ENCODE data around the gene ELAVL1. TPM values are rescaled to one million over a fixed set of nuclear protein-coding genes. Genes with fewer than 3 reads are reported as not detected.

Gene ELAVL1
- total RNA-seq, 1 donor from 2014 or later: 83.5 TPM

DNA sequence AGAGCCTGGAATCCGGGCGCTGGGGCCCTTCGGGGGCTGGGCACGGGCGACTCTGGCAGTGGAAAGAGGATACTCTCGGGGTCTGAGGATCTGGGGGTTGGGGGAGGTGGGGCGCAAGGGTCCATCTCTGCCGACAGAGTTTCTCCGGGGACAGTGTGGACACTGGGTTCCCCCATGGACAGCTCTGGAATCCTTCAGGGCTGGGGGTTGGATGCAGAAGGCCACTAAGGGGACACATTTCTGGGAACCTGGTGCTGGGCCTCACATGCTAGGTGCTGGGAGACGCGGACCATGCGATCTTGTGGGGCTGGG, 88.5 kb downstream of the ELAVL1 start:
- no peak overlapping the region for H3K27ac Mint-ChIP-seq
- no peaks in the 10 kb centered on the region for H3K9me3 Mint-ChIP-seq
- TF ChIP-seq, protein P1, sequence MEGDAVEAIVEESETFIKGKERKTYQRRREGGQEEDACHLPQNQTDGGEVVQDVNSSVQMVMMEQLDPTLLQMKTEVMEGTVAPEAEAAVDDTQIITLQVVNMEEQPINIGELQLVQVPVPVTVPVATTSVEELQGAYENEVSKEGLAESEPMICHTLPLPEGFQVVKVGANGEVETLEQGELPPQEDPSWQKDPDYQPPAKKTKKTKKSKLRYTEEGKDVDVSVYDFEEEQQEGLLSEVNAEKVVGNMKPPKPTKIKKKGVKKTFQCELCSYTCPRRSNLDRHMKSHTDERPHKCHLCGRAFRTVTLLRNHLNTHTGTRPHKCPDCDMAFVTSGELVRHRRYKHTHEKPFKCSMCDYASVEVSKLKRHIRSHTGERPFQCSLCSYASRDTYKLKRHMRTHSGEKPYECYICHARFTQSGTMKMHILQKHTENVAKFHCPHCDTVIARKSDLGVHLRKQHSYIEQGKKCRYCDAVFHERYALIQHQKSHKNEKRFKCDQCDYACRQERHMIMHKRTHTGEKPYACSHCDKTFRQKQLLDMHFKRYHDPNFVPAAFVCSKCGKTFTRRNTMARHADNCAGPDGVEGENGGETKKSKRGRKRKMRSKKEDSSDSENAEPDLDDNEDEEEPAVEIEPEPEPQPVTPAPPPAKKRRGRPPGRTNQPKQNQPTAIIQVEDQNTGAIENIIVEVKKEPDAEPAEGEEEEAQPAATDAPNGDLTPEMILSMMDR (IDR thresholded peaks at IDR 0.05): no peak
- H3K4me1 Mint-ChIP-seq: peaks cover 41% of the 10 kb centered on the region
- POLR2A ChIA-PET: interaction anchor here (0.8 to 1.4 kb wide), 2 partner anchors 9 to 14 kb away, joined by 3 to 4 read pairs; partner anchors contain the start of gene MAP2K7
- no peak for ATAC-seq (ENCODE audit: low read depth)
- peaks cover 14% of the 10 kb centered on the region for H3K36me3 Mint-ChIP-seq (ENCODE audit: low read depth)
- H3K27me3 Mint-ChIP-seq: peaks cover 18% of the 10 kb centered on the region
- peak overlapping the region; percentile 75 for H3K4me3 Mint-ChIP-seq
- DNase-seq: no peak
- CTCF ChIA-PET: interaction anchor here (1.3 kb wide), 1 partner anchor 13 kb away, joined by 4 read pairs; the partner anchor contains the start of gene MAP2K7
- intact Hi-C loops (cut with micrococcal nuclease): no loop called here

DNA sequence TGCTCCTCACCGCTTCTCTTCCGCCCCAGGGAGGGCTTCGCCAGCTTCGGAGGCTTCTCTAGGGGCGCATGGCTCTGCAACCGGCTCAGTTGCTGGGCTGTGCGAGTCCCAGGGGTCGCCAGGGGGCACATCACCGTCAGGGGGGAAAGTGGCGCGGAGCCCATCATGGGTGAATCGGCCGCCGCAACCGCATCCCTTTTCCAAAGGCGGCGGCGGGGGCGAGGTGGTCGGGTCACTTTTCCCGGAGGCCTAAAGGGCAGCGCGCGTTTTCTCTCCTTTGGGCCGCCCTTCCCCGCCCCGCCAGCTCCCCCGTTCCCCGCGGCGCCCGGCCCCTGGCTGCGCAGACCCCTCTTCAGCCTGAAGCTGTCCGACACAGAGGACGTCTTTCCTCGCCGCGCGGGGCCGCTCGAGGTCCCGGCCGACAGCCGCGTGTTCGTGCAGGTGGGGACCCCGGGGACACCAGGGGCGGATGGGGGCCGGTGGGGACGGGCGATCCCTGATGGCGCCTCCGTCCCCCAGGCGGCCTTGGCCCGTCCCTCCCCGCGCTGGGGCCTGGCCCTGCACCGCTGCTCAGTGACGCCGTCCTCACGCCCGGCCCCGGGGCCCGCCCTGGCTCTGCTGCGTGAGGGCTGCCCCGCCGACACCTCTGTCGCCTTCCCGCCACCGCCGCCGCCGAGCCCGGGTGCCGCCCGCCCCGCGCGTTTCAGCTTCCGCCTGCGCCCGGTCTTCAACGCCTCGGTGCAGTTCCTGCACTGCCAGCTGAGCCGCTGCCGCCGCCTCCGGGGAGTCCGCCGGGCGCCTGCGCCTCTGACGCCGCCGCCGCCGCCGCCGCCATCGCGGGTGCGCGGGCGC, 89.1 kb downstream of the ELAVL1 start:
- Mint-ChIP-seq H3K27ac (no peak overlapping the region), H3K9me3 (no peaks in the 10 kb centered on the region), H3K36me3 (ENCODE audit: low read depth) (peaks cover 19% of the 10 kb centered on the region), H3K4me3 (peak overlapping the region; percentile 50), H3K27me3 (peaks cover 18% of the 10 kb centered on the region), H3K4me1 (peaks cover 36% of the 10 kb centered on the region)
- DNase-seq (peak; percentile 49), ATAC-seq (ENCODE audit: low read depth) (no peak)
- intact Hi-C loops (cut with micrococcal nuclease): no loop called here
- TF ChIP-seq, protein P1 (IDR thresholded peaks at IDR 0.05): no peak
- POLR2A ChIA-PET: interaction anchor here (0.6 to 1.4 kb wide), 3 partner anchors 8 to 228 kb away, joined by 3 to 4 read pairs (median 4); partner anchors contain the start of gene MAP2K7
- CTCF ChIA-PET: interaction anchor here (1.3 kb wide), 1 partner anchor 13 kb away, joined by 4 read pairs; the partner anchor contains the start of gene MAP2K7

DNA sequence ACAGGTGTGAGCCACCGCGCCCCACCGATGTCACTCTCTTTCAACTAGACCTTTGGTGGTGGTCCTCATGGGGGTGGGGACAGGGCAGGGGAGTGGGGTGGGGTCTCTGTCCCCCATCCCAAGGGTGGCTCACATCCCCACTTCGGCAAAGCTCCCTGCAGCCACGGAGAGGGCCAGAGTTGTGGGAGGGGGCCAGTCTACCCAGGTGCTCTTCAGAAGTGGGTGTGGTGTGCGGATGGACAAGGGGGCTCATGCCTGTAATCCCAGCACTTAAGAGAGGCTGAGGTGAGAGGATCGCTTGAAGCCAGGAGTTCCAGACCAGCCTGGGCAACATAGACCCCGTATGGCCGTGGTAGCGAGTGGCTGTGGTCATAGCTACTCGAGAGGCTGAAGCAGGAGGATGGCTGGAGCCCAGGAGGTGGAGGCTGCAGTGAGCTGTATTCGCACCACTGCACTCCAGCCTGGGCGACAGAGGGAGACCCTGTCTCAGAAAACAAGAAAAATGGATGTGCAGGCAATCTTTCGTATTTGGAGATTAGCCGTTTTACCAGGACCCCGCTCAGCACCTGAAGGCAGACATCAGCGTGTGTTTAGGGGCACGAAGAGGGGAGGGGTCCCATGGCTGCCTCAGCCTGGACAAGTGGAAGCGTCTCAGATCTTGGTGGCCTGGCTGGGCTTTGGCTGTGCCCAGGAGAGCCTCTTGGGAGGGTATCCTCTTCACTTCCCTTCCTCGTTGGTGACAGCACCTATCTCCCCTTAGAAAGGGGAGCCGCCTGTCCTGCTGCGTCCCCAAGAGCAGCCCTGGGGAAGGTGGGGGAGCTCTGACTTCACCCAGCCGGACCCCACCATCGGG, 90.0 kb downstream of the ELAVL1 start:
- ChIA-PET CTCF (interaction anchor here (1.3 kb wide), 1 partner anchor 12 kb away, joined by 4 read pairs; the partner anchor contains the start of gene MAP2K7), POLR2A (interaction anchor here (0.6 kb wide), 2 partner anchors 28 to 227 kb away, joined by 3 to 4 read pairs; no protein-coding TSS in a partner anchor)
- H3K27me3 Mint-ChIP-seq: peaks cover 18% of the 10 kb centered on the region
- intact Hi-C loops (cut with micrococcal nuclease): no loop called here
- peaks cover 25% of the 10 kb centered on the region for H3K36me3 Mint-ChIP-seq (ENCODE audit: low read depth)
- H3K9me3 Mint-ChIP-seq: no peaks in the 10 kb centered on the region
- H3K4me1 Mint-ChIP-seq: peaks cover 30% of the 10 kb centered on the region
- DNase-seq (no peak), ATAC-seq (ENCODE audit: low read depth) (no peak)
- TF ChIP-seq, protein P1 (IDR thresholded peaks at IDR 0.05): no peak
- peak overlapping the region; percentile 28 for H3K4me3 Mint-ChIP-seq
- H3K27ac Mint-ChIP-seq: no peak overlapping the region

DNA sequence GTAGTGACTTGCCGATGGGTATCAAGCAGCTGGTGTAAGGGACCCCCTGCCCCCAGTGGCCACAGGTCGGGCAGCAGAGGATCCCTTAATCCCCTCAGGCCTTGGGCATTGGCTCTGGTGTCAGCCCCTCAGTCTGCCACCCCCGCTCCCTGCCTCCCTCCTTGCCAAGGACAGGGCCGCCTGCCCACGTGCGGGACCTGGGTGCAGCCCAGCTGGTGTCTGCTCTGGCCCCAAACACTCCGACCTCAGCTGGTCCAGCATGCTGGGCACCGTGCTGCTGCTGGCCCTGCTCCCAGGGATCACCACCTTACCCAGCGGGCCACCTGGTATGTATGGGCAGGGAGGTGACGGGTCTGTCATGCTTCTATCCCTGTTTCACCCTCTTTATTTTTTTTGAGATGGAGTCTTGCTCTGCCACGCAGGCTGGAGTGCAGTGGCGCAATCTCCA, 90.8 kb downstream of the ELAVL1 start, which contains the start of gene TGFBR3L:
Gene TGFBR3L (plus strand): TSS at position 233 of the 448 bp plus-strand sequence.
- POLR2A ChIA-PET: interaction anchor here (0.6 to 1.0 kb wide), 2 partner anchors 11 to 29 kb away, joined by 3 read pairs; partner anchors contain the start of gene MAP2K7
- peaks cover 25% of the 10 kb centered on the region for H3K4me1 Mint-ChIP-seq
- ATAC-seq (ENCODE audit: low read depth): no peak
- no peak within 1 kb of the TSS for H3K27ac Mint-ChIP-seq
- CTCF ChIA-PET: interaction anchor here (1.0 kb wide), 1 partner anchor 346 kb away, joined by 3 read pairs; no protein-coding TSS in a partner anchor
- no peaks in the 10 kb centered on the region for H3K9me3 Mint-ChIP-seq
- TF ChIP-seq, protein P1 (IDR thresholded peaks at IDR 0.05): no peak
- H3K36me3 Mint-ChIP-seq (ENCODE audit: low read depth): peaks cover 31% of the 10 kb centered on the region
- no peak for DNase-seq
- peak within 1 kb of the TSS; percentile 28 for H3K4me3 Mint-ChIP-seq
- intact Hi-C loops (cut with micrococcal nuclease): no loop called here
- peaks cover 18% of the 10 kb centered on the region for H3K27me3 Mint-ChIP-seq
